HG03159 (cell line): Measurements from ENCODE around the gene MUL1.
"Not testable (repeated sequence)": the region's sequence is repeated elsewhere in the genome, so short reads cannot be mapped to it uniquely, and the experiment has no call there.

ENCODE experiments used
- ATAC-seq: cut with Tn5 transposase; IDR thresholded peaks from one replicate; pipeline ENCODE4 v1.9.1; 2021; ENCODE audit warnings: mild to moderate bottlenecking, moderate library complexity; ENCODE audit not compliant: unreplicated experiment

The MUL1 gene

GRCh38 chr1:20519609-20520262 is 11.8 kb upstream of the MUL1 start:
- not testable (repeated sequence) for ATAC-seq

- no peak for ATAC-seq
These were observed 3.8 kb upstream of the MUL1 start for GRCh38 chr1:20511518-20512428.

- ATAC-seq, result no peak
These were observed 440 bp upstream of the MUL1 start for GRCh38 chr1:20508411-20508771.

- no peak for ATAC-seq
These were observed 745 bp downstream of the MUL1 start for GRCh38 chr1:20507248-20507563.

- no peak for ATAC-seq
These were observed 2.5 kb downstream of the MUL1 start for GRCh38 chr1:20505488-20505887.

GRCh38 chr1:20500716-20501115 is 7.2 kb downstream of the MUL1 start:
- no peak for ATAC-seq

- no peak for ATAC-seq
These were observed 8.2 kb downstream of the MUL1 start for GRCh38 chr1:20499718-20500117.

GRCh38 chr1:20499105-20499504 is 8.8 kb downstream of the MUL1 start:
- ATAC-seq, result no peak

GRCh38 chr1:20498116-20498515 is 9.8 kb downstream of the MUL1 start:
- no peak for ATAC-seq

- no peak for ATAC-seq
These were observed 10.4 kb downstream of the MUL1 start for GRCh38 chr1:20497506-20497905.

- not testable (repeated sequence) for ATAC-seq
These were observed 11.1 kb downstream of the MUL1 start for GRCh38 chr1:20496725-20497383.

GRCh38 chr1:20496241-20496661 is 11.7 kb downstream of the MUL1 start:
- no peak for ATAC-seq

GRCh38 chr1:20495661-20496060 is 12.3 kb downstream of the MUL1 start:
- no peak for ATAC-seq

- no peak for ATAC-seq
These were observed 13.2 kb downstream of the MUL1 start for GRCh38 chr1:20494609-20495311.

- ATAC-seq, result no peak
These were observed 13.9 kb downstream of the MUL1 start for GRCh38 chr1:20493839-20494608.

- ATAC-seq, result no peak
These were observed 14.6 kb downstream of the MUL1 start for GRCh38 chr1:20493309-20493708.

GRCh38 chr1:20492751-20493150 is 15.2 kb downstream of the MUL1 start:
- ATAC-seq, result no peak

- no peak for ATAC-seq
These were observed 16.1 kb downstream of the MUL1 start for GRCh38 chr1:20491866-20492265.

GRCh38 chr1:20491178-20491577 is 16.8 kb downstream of the MUL1 start:
- no peak for ATAC-seq

- ATAC-seq, result no peak
These were observed 20.7 kb downstream of the MUL1 start for GRCh38 chr1:20487236-20487590.
